HepG2 (cell line): ENCODE data around the gene ZDHHC14. TPM values are rescaled to one million over a fixed set of nuclear protein-coding genes. Genes with fewer than 3 reads are reported as not detected.

Source experiments
- ATAC-seq: fragments of 200-7000 bp; cut with Tn5 transposase; 3 replicates; pipeline ENCODE4 v1.9.1; 2020; ENCODE audit warnings: mild to moderate bottlenecking, moderate library complexity
- BruUV-seq: library from RNA; stranded (reverse); fragments of 400-500 nt; replicated peaks from 2 replicates; lab custom pipeline; 2021; lab: Mats Ljungman, UMichigan
- CTCF ChIA-PET: fragments of 300-600 bp; formaldehyde crosslinking; extraction: SDS; loops from one replicate; lab custom pipeline; 2021; ENCODE audit warnings: low total read pairs, inconsistent platforms, low intra/inter-chr PET ratio; lab: Yijun Ruan, JAX
- POLR2A ChIA-PET: fragments of 350-600 bp; sonication (Branson Sonifier 250); formaldehyde crosslinking; loops from one replicate; lab custom pipeline; 2020; ENCODE audit warnings: antibody characterized with exemption, inconsistent platforms; lab: Yijun Ruan, JAX
- DNase-seq: peaks from one replicate; pipeline ENCODE4 v3.0.0-alpha.2; 2015; ENCODE audit warnings: low spot score
- FAIRE-seq: peaks from 3 replicates; lab custom pipeline; 2011; peaks lifted over from hg19 to GRCh38; lab: Jason Lieb, UNC
- H2AFZ ChIP-seq: one replicate; pipeline ENCODE4 v1.6.1; 2011; ENCODE audit warnings: low read length, inconsistent platforms
- H3K27ac ChIP-seq: fragments of 300-600 bp; 3 replicates; pipeline ENCODE4 v1.8.0; 2011; ENCODE audit warnings: mixed run types, mild to moderate bottlenecking, mixed read lengths, low read length, inconsistent platforms; ENCODE audit not compliant: insufficient read depth; ENCODE audit errors: extremely low read length
- H3K27me3 ChIP-seq, 2 experiments: fragments of 200-600 bp in 1 of 2; 2 replicates in 1 of 2; 3 replicates in 1 of 2; pipeline versions ENCODE4 v1.6.0 to v1.8.0; 2011; ENCODE audit warnings: low read length in 2 of 2, mild to moderate bottlenecking in 2 of 2, moderate library complexity in 2 of 2, inconsistent platforms in 1 of 2; ENCODE audit not compliant: insufficient read depth in 2 of 2, control insufficient read depth in 1 of 2
- H3K36me3 ChIP-seq, 2 experiments: fragments of 200-600 bp in 1 of 2; replicated peaks in 1 of 2; 2 replicates in 1 of 2; 3 replicates in 1 of 2; pipeline versions ENCODE4 v1.5.1 to v1.8.0; 2011; ENCODE audit warnings: low read length in 2 of 2, inconsistent platforms in 1 of 2; ENCODE audit not compliant: insufficient read depth in 2 of 2, control insufficient read depth in 1 of 2
- H3K4me1 ChIP-seq: 2 replicates; pipeline ENCODE4 v1.5.1; 2012; ENCODE audit warnings: low read length, inconsistent platforms; ENCODE audit not compliant: insufficient read depth
- H3K4me2 ChIP-seq: 2 replicates; pipeline ENCODE4 v1.6.0; 2011; ENCODE audit warnings: low read depth, low read length, inconsistent platforms
- H3K4me3 ChIP-seq, 3 experiments: fragments of 200-600 bp in 1 of 3; sonication (generic), shearing (Covaris generic) in 1 of 3; replicated peaks in 1 of 3; 2 replicates each; pipeline ENCODE4 v1.5.1; 2011 to 2016; ENCODE audit warnings: low read length in 3 of 3, inconsistent platforms in 2 of 3, low read depth in 2 of 3, mild to moderate bottlenecking in 2 of 3, control low read depth in 1 of 3, mixed read lengths in 1 of 3; ENCODE audit not compliant: insufficient read depth in 1 of 3
- H3K79me2 ChIP-seq: one replicate; pipeline ENCODE4 v1.6.1; 2011; ENCODE audit warnings: low read length, inconsistent platforms; ENCODE audit not compliant: insufficient read depth
- H3K9ac ChIP-seq: 2 replicates; pipeline ENCODE4 v1.6.0; 2011; ENCODE audit warnings: mild to moderate bottlenecking, low read depth, low read length, inconsistent platforms; ENCODE audit not compliant: insufficient read depth
- H3K9me3 ChIP-seq: 2 replicates; pipeline ENCODE4 v1.5.1; 2012; ENCODE audit warnings: mild to moderate bottlenecking, low read length
- H4K20me1 ChIP-seq: 2 replicates; pipeline ENCODE4 v1.6.0; 2011; ENCODE audit warnings: inconsistent platforms, mild to moderate bottlenecking, low read length, moderate library complexity; ENCODE audit not compliant: insufficient read depth
- ARID5B ChIP-seq: IDR thresholded peaks from 2 replicates; pipeline ENCODE4 v1.4.0; 2020; ENCODE audit warnings: mild to moderate bottlenecking, missing genetic modification reagents
- EED ChIP-seq: sonication (generic); formaldehyde crosslinking; IDR thresholded peaks from 2 replicates; pipeline ENCODE4 v1.5.0; 2020; ENCODE audit warnings: mild to moderate bottlenecking, missing genetic modification reagents
- ELF3 ChIP-seq: IDR thresholded peaks from 2 replicates; pipeline ENCODE4 v1.6.1; 2016; ENCODE audit warnings: missing genetic modification reagents, missing compliant biosample characterization
- HDAC2 ChIP-seq: sonication (generic); formaldehyde crosslinking; IDR thresholded peaks from 2 replicates; pipeline ENCODE4 v1.4.0; 2020; ENCODE audit warnings: missing genetic modification reagents
- KAT7 ChIP-seq: IDR thresholded peaks from 2 replicates; pipeline ENCODE4 v1.6.1; 2018; ENCODE audit warnings: borderline replicate concordance, missing compliant biosample characterization
- KDM4B ChIP-seq: sonication (generic); formaldehyde crosslinking; IDR thresholded peaks from 2 replicates; pipeline ENCODE4 v1.4.0; 2020; ENCODE audit warnings: missing genetic modification reagents
- KLF16 ChIP-seq, 2 experiments: sonication (generic) in 1 of 2; formaldehyde crosslinking in 1 of 2; IDR thresholded peaks; 2 replicates each; pipeline versions ENCODE4 v1.6.1 to v1.8.0; 2016 to 2023; ENCODE audit warnings: missing genetic modification reagents in 2 of 2, missing compliant biosample characterization in 1 of 2
- PHF8 ChIP-seq: sonication (generic); formaldehyde crosslinking; IDR thresholded peaks from 2 replicates; pipeline ENCODE4 v1.5.0; 2020; ENCODE audit warnings: missing genetic modification reagents
- SNAI1 ChIP-seq: sonication (generic); formaldehyde crosslinking; IDR thresholded peaks from 2 replicates; pipeline ENCODE4 v1.5.0; 2020; ENCODE audit warnings: mild to moderate bottlenecking, missing genetic modification reagents, borderline replicate concordance
- SRSF1 ChIP-seq: fragments of 200-400 bp; formaldehyde crosslinking; optimal IDR thresholded peaks from 2 replicates; pipeline ENCODE3; 2017; ENCODE audit warnings: mild to moderate bottlenecking, low read depth, low read length, moderate library complexity
- YEATS4 ChIP-seq: sonication (generic); formaldehyde crosslinking; IDR thresholded peaks from 2 replicates; pipeline ENCODE4 v1.4.0; 2020; ENCODE audit warnings: missing genetic modification reagents, borderline replicate concordance
- ZFP91 ChIP-seq: sonication (generic); formaldehyde crosslinking; IDR thresholded peaks from 2 replicates; pipeline ENCODE4 v1.9.0; 2022; ENCODE audit warnings: missing genetic modification reagents, mild to moderate bottlenecking, borderline replicate concordance
- ZNF451 ChIP-seq: sonication (generic); formaldehyde crosslinking; IDR thresholded peaks from 2 replicates; pipeline ENCODE4 v1.5.0; 2020; ENCODE audit warnings: mild to moderate bottlenecking, missing genetic modification reagents
- ZNF607 ChIP-seq: sonication (generic); formaldehyde crosslinking; IDR thresholded peaks from 2 replicates; pipeline ENCODE4 v1.5.1; 2020; ENCODE audit warnings: missing genetic modification reagents, mild to moderate bottlenecking, borderline replicate concordance
- WGBS: methylation state at CpG from one replicate; pipeline ENCODE4 v1.1.6; 2017; ENCODE audit warnings: low lambda C conversion rate; 5-methylcytosine and 5-hydroxymethylcytosine counted together
- in situ Hi-C: cut with HindIII; loops from 2 replicates; pipeline ENCODE4 v1.10.0; 2017; ENCODE audit warnings: low pct_unique_long_range_greater_than_20kb; ENCODE audit not compliant: extremely low pct_ligation_motif_present
- intact Hi-C: fragments of 100-400 bp; cut with micrococcal nuclease; formaldehyde crosslinking; loops from one replicate; pipeline ENCODE4 v1.10.0; 2022; ENCODE audit not compliant: unreplicated experiment
- polyA plus RNA-seq, 8 experiments: library from polyadenylated mRNA; depleted of rRNA in 3 of 8; stranded (reverse) in 7 of 8; unstranded in 1 of 8; fragments of >200 nt; fragmentation: Illumina TruSeq in 4 of 8; extraction: Trizol in 4 of 8; gene quantifications; 2 replicates each; pipeline versions ENCODE4 v1.2.1 to v1.2.3, GENCODE V29; 2011 to 2016; ENCODE audit warnings: low read depth in 4 of 8, missing spikeins in 1 of 8, mixed read lengths in 1 of 8; ENCODE audit not compliant: insufficient read depth in 1 of 8
- total RNA-seq, 5 experiments: library from RNA; depleted of rRNA; stranded (reverse); fragments of >200 nt; fragmentation: Illumina TruSeq; extraction: Trizol; gene quantifications; 2 replicates each; pipeline ENCODE4 v1.2.3, GENCODE V29; 2016; ENCODE audit warnings: low read depth in 1 of 5

ZDHHC14 gene
- total and polyA plus RNA-seq, 2 of the 13 experiments (the other 11 are each of a cell fraction or from before 2014, with no cell fraction given): 3.7 to 9.5 TPM

GRCh38 chr6:157381631-157382621, 936 bp downstream of the ZDHHC14 start:
- DNase-seq (peak; percentile 36), ATAC-seq (no peak), FAIRE-seq (no peak)
- no TSS peak for BruUV-seq
- intact Hi-C loops: loop anchor here (1.0 to 5.0 kb wide), 6 partner anchors 50 to 285 kb away; no protein-coding TSS in a partner anchor
- no peaks in the 10 kb centered on the region; a peak in 1 of 5 replicates for H3K27me3 ChIP-seq
- in situ Hi-C loops: no loop called here
- peak overlapping the region; percentile 77 for H3K9ac ChIP-seq
- H3K27ac ChIP-seq: no peak overlapping the region
- ChIA-PET CTCF (interaction anchor here (1.5 kb wide), 1 partner anchor 66 kb away, joined by 5 read pairs; no protein-coding TSS in a partner anchor), POLR2A (interaction anchor here (1.0 to 1.3 kb wide), 2 partner anchors 57 to 149 kb away, joined by 3 read pairs; no protein-coding TSS in a partner anchor)
- H3K79me2 ChIP-seq: peaks cover 17% of the 10 kb centered on the region
- peak overlapping the region; percentile 95 for H3K4me2 ChIP-seq
- H3K4me1 ChIP-seq: peaks cover 43% of the 10 kb centered on the region
- no peaks in the 10 kb centered on the region for H3K9me3 ChIP-seq
- H2AFZ ChIP-seq: no peak overlapping the region
- WGBS: 6% methylated on average over 42 of the region's 96 CpGs
- H3K36me3 ChIP-seq: no peaks in the 10 kb centered on the region
- H4K20me1 ChIP-seq: peaks cover 4% of the 10 kb centered on the region; the same call in 1 of the 2 replicates
- peak overlapping the region; percentile 91 to 95 (median 92) for H3K4me3 ChIP-seq
- TF ChIP-seq YEATS4 (peak; percentile 51), ELF3 (CRISPR knock-in tag) (peak; percentile 20; the same call in 1 of the 2 replicates), KDM4B (no peak), KAT7 (CRISPR knock-in tag) (peak; percentile 25; the same call in 1 of the 2 replicates), SRSF1 (peak; percentile 70), SNAI1 (CRISPR knock-in tag) (no peak), HDAC2 (CRISPR knock-in tag) (peak; percentile 42; the same call in 1 of the 2 replicates), ZFP91 (CRISPR knock-in tag) (0 out of 2 replicates have a peak, but pooled peaks have one; percentile 32), ZNF451 (0 out of 2 replicates have a peak, but pooled peaks have one; percentile 63), KLF16 (CRISPR knock-in tag; IDR thresholded peaks at IDR 0.05) (peak in 1 of 2 experiments; percentile 44; a peak in 1 of 4 replicates), ARID5B (0 out of 2 replicates have a peak, but pooled peaks have one; percentile 15), ZNF607 (CRISPR knock-in tag) (0 out of 2 replicates have a peak, but pooled peaks have one; percentile 14), EED (CRISPR knock-in tag) (no peak), PHF8 (peak; percentile 11; the same call in 1 of the 2 replicates)
